Right ventricle myocardium superior (tissue), 1 donor: ENCODE measurements around the gene ABCC3. TPM values are rescaled to one million over a fixed set of nuclear protein-coding genes. Genes with fewer than 3 reads are reported as not detected.

ENCODE experiments used
- ATAC-seq: fragments of 200-7000 bp; cut with Tn5 transposase; one replicate; pipeline ENCODE4 v1.9.1; 2020; ENCODE audit warnings: mild to moderate bottlenecking; ENCODE audit not compliant: poor library complexity
- DNase-seq: peaks from one replicate; pipeline ENCODE4 v3.0.0-alpha.2; 2020
- intact Hi-C: fragments of 100-400 bp; cut with DNase I; formaldehyde crosslinking; loops from one replicate; pipeline ENCODE4 v1.11.2; 2022
- total RNA-seq: library from RNA; stranded (reverse); fragmentation: NEBNext Ultra II Directional; extraction: Animal tissue kit (Norgen Biotek cat#: 25700); gene quantifications from one replicate; pipeline ENCODE4 v1.2.1, GENCODE V29; 2021
- donor health status: DM: no; HTN: yes; CAD: no; lungs with severe emphysema.

Gene ABCC3
- total RNA-seq, 1 donor from 2014 or later: 0.43 TPM

- intact Hi-C loops: loop anchor here (2.0 to 5.0 kb wide), 2 partner anchors 65 to 139 kb away; no protein-coding TSS in a partner anchor
- ATAC-seq (no peak), DNase-seq (no peak)
These were observed 13.1 kb upstream of the ABCC3 start for GRCh38 chr17:50621574-50622031.

- intact Hi-C loops: loop anchor here (5.0 kb wide), 1 partner anchor 142 kb away; no protein-coding TSS in a partner anchor
- ATAC-seq (no peak), DNase-seq (no peak)
These were observed 10.3 kb upstream of the ABCC3 start for GRCh38 chr17:50624321-50624934.

- ATAC-seq: no peak
These were observed 9.4 kb upstream of the ABCC3 start for GRCh38 chr17:50625032-50625871.

GRCh38 chr17:50626037-50626574, 8.6 kb upstream of the ABCC3 start:
- ATAC-seq (peak; percentile 88), DNase-seq (peak; percentile 85)
- intact Hi-C loops: loop anchor here (2.0 kb wide), 1 partner anchor 75 kb away; no protein-coding TSS in a partner anchor

More at GRCh38 chr17:50625032-50625871, 9.4 kb upstream of the ABCC3 start:
- no peak for DNase-seq
- intact Hi-C loops: no loop called here

- intact Hi-C loops: loop anchor here (2.0 kb wide), 1 partner anchor 76 kb away; no protein-coding TSS in a partner anchor
These were observed 7.5 kb upstream of the ABCC3 start for GRCh38 chr17:50627036-50627781.

GRCh38 chr17:50627782-50628601, 6.7 kb upstream of the ABCC3 start:
- DNase-seq: no peak
- ATAC-seq: no peak
- intact Hi-C loops: loop anchor here (2.0 kb wide), 1 partner anchor 77 kb away; no protein-coding TSS in a partner anchor

More at GRCh38 chr17:50627036-50627781, 7.5 kb upstream of the ABCC3 start:
- no peak for ATAC-seq
- DNase-seq: no peak

- DNase-seq (no peak), ATAC-seq (no peak)
- intact Hi-C loops: loop anchor here (2.0 kb wide), 1 partner anchor 51 kb away; no protein-coding TSS in a partner anchor
These were observed 4.8 kb upstream of the ABCC3 start for GRCh38 chr17:50629902-50630301.

GRCh38 chr17:50630524-50631194, 4.0 kb upstream of the ABCC3 start:
- peak; percentile 69 for DNase-seq
- ATAC-seq: peak; percentile 69
- intact Hi-C loops: loop anchor here (2.0 kb wide), 1 partner anchor 50 kb away; no protein-coding TSS in a partner anchor

GRCh38 chr17:50631195-50631907, 3.3 kb upstream of the ABCC3 start:
- intact Hi-C loops: loop anchor here (2.0 kb wide), 1 partner anchor 49 kb away; no protein-coding TSS in a partner anchor
- ATAC-seq (no peak), DNase-seq (peak; percentile 23)

- no peak for DNase-seq
- ATAC-seq: no peak
- intact Hi-C loops: loop anchor here (2.0 kb wide), 1 partner anchor 49 kb away; no protein-coding TSS in a partner anchor
These were observed 2.6 kb upstream of the ABCC3 start for GRCh38 chr17:50631908-50632571.

- no peak for ATAC-seq
- intact Hi-C loops: no loop called here
- no peak for DNase-seq
These were observed 2.0 kb upstream of the ABCC3 start for GRCh38 chr17:50632637-50633036.

GRCh38 chr17:50633683-50634082, 998 bp upstream of the ABCC3 start:
- intact Hi-C loops: no loop called here
- no peak for ATAC-seq

GRCh38 chr17:50634915-50635731, 442 bp downstream of the ABCC3 start:
- ATAC-seq (no peak), DNase-seq (no peak)
- intact Hi-C loops: no loop called here

More at GRCh38 chr17:50633683-50634082, 998 bp upstream of the ABCC3 start:
- no peak for DNase-seq

GRCh38 chr17:50635732-50635981, 976 bp downstream of the ABCC3 start:
- intact Hi-C loops: no loop called here
- DNase-seq: no peak
- no peak for ATAC-seq

GRCh38 chr17:50635982-50636803, 1.5 kb downstream of the ABCC3 start:
- intact Hi-C loops: no loop called here
- DNase-seq (no peak), ATAC-seq (no peak)
